ENCODE results near the gene NDUFA7.

The NDUFA7 gene

GRCh38 chr19:8261347-8261746, 59.8 kb downstream of the NDUFA7 start:
- DNase-seq = no peak

Data from activated naive CD4-positive, alpha-beta T cell (primary cell).